Germinal center (tissue), 1 donor: ENCODE results near the gene DTNB.
"Not testable (repeated sequence)": the region's sequence is repeated elsewhere in the genome, so short reads cannot be mapped to it uniquely, and the experiment has no call there.

Experiments
- DNase-seq: peaks from one replicate; pipeline ENCODE4 v3.0.0; 2012; ENCODE audit warnings: mixed read lengths, low spot score

The DTNB gene

DNA sequence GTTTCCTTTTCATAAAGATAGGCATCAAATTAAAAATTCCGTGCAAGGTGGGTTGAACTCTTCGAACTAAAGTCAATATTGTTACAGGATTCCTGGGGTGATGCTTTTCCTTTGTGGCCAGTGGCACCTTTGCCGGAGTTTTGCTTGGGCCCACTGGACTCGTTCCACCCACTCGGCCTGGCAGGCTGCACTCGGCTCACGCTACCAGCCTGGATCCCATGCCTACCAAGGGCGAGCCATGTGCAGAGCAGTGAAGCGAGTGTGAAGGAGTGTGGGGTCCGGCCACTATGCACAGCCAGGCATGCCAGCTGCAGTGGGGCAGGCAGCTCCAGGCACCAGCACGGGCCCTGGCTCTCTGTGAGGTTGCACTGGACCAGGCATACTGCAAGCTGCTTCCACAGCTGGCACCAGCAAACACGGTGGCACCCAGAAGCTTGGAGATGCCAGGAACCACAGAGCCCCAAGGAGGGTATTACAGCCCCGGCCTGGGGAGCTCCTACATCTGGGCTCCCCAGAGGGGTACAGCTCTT lies 83.6 kb downstream of the DTNB start:
- no peak for DNase-seq

DNA sequence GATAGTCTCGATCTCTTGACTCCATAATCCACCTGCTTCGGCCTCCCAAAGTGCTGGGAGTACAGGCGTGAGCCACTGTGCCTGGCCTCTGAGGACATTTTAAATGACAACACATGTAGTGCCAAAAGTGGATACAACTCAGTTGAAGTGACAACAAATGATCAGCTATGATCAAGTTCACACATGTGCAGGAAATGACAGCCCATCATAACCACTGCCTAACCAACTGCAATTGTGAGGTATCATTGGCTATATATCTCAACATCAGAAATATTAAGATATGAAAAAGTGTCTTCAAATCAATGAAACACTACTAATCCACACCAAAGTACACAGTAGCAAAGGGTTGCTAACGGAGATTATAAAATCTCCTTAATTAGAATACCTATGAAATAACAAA lies 84.8 kb downstream of the DTNB start:
- DNase-seq, result no peak

DNA sequence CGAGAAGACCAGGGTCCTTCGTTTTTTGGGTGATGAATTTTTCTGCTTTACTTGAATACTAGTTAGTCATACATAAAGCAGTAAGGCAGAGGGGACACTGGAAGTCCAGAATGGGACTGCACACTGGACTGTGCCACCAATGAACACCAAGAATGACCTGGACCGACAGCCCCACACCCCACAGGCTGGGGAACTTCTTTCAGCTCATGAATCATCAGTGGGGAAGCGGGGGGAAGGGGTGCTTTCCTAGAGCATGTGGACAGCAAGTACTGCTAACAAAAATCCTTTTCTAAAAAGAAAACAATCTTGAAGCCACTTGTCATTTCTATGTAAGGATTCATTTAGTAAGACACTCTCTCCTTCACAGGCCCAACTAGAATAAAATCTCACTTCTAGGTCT lies 86.0 kb downstream of the DTNB start:
- no peak for DNase-seq

GRCh38 chr2:25586726-25587144 lies 86.6 kb downstream of the DTNB start:
- DNase-seq, result no peak

DNA sequence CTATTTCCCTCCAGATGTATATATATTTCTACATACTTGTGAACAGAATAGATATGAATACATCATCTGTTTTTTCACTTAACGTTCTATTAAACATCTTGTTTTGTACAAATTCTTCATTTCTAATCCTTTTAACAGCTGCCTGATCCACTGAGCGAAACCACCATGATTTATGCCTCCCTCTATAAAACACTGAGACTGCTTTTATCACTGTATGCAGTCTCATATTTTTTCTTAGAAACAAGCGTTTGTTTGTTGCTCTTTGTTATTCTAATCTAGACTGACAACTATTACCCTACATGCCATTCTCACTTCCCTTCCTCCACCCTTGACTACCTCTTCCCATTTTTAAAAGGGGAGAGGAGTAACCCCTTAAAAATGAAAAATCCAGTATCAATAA lies 88.2 kb downstream of the DTNB start:
- DNase-seq, result no peak

DNA sequence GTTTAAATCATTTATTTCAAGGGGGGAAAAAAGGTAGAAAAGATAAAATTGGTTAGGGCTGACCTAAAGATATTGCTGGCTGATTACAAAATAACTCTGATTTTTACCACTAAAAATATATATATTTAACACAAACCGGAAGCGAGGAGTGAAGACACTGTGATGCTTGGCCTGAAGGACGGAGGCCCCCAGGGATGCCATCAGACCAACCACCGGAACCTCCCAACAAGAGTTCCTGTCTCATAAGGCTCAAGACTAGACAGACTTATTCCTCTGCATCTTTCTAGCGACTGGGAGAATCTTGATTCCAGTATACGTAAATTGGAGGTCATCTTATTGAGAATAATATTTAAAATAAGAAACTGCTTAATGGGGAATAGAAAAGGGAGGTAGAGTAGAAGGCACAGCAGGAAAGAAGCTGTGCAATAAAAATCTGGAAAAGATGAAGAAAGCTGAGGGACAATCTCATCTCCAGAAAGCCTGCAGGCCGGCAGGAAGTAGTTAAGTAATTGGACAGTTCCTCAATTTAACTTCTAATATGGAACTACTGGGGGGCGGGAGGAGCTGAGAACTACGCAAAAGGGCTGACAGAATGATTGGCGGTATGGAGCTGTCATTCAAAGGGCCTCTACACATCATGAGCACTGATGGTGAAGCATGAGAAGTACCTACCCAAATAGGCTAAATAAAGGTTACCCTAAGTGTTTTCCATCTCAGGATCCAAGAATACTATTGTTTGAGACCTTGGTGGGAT lies 91.1 kb downstream of the DTNB start:
- peak; percentile 47 for DNase-seq

DNA sequence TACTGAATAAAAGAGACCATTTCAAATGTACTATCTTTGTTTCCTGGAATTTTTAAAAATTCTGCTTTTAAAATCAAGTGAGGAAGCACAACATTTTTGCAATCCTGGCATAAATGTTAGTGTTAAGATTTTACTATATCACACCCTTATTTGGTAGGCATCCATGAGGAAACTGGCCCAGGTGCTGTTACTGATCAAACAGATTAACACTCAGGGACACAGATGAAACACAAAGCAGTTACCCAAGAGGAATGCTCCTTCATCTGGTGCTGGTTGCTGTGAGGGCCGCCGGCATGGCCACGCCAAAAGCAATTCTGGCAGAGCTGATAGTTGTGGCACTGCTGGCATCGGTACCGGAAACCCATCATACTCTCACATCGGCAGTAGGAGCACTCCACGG lies 96.8 kb downstream of the DTNB start:
- DNase-seq, result no peak

- no peak for DNase-seq
These were observed 100.7 kb downstream of the DTNB start for GRCh38 chr2:25572638-25573037.

DNA sequence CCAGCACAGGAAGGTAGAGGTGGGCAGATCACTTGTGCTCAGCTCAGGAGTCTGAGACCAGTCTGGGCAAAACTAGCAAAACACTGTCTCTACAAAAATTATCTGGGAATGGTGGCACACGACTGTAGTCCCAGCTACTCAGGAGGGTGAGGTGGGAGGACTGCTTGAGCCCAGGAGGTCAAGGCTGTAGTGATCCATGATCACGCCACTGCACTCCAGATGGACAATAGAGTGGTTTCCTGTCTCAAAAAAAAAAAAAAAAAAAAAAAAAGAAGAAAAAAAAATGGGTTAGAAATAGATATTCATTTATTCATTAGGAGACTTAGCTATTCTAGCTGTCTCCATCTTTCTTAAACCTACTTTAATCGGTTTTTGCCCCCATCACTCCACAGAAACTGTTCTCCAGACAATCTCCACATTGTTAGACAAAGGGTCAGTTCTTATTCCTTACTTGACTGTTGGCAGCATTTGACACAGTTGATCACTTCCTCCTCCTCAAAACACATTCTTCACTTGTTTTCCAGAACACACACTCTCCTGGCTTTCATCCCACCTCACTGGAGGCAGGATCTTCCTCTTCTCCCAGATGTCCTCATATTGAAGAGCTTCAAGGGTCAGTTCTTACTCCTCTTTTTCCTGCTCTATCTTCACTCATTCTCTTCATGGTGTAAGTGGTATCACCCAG lies 103.1 kb downstream of the DTNB start:
- no peak for DNase-seq

- peak; percentile 59 for DNase-seq
These were observed 106.0 kb downstream of the DTNB start for GRCh38 chr2:25567406-25567805.

DNA sequence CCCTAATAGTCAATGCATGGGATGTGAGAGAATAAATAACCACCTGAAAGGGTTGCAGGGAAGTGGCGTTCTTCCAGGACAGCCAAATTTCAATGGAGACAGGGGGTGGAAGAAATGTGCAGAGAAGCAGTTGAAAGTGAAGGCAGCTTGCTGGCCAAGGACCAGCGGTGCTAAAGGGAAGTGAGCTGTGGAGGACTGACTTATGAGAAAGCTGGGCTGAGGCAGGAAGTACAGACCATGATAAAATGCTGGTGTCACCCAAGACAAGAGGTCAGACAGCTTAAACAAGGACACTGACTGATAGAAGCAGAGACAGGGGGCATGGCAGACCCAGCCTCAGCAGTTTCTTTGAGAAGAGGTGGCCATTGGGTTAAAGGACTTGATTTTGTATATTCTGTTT lies 106.7 kb downstream of the DTNB start:
- DNase-seq, result peak; percentile 32

- no peak for DNase-seq
These were observed 107.3 kb downstream of the DTNB start for GRCh38 chr2:25566094-25566493.

GRCh38 chr2:25561136-25561850 lies 112.1 kb downstream of the DTNB start:
- no peak for DNase-seq

- DNase-seq, result no peak
These were observed 114.2 kb downstream of the DTNB start for GRCh38 chr2:25559148-25559547.

DNA sequence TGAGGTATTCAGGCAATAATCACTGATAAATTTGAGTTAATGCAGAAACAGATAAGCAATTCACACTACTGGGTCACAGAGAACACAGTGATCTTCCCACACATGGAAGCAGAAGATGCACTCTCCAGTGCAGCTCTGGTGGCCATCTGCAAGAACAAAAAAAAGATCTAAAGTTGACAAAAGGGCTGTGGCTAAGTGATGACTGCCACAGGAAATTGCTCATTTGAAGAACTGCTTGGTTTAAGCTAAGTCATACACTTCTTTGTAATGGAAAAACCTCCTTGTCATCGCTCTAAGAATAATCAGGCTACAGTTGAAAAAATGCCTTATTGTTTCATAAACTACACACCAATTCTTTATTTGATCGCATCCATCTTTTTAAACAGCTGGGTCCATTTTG lies 115.1 kb downstream of the DTNB start:
- DNase-seq, result peak; percentile 45

GRCh38 chr2:25557179-25558036 lies 116.0 kb downstream of the DTNB start:
- DNase-seq, result no peak

- DNase-seq, result no peak
These were observed 121.1 kb downstream of the DTNB start for GRCh38 chr2:25552318-25552717.

GRCh38 chr2:25551316-25551715 lies 122.1 kb downstream of the DTNB start:
- no peak for DNase-seq

GRCh38 chr2:25549571-25549970 lies 123.8 kb downstream of the DTNB start:
- not testable (repeated sequence) for DNase-seq

DNA sequence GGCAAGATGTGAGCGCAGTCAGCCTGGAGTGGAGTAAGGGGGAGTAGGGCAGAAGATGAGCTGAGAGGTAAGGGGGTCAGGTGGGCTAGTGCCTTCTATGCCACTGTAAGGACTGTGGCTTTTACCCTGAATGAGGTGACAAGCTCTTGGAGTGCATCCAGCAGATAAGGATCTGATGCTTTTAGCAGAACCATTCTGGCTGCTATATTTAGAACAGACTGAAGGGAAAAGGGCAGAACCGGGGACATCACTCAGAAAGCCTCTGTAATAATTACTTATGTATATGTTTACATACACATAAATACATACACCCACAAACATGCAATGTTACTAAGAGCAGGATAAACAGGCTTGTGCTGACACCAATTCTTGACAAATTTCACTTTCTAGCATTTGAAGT lies 124.8 kb downstream of the DTNB start:
- no peak for DNase-seq

- DNase-seq, result no peak
These were observed 126.5 kb downstream of the DTNB start for GRCh38 chr2:25546852-25547251.

DNA sequence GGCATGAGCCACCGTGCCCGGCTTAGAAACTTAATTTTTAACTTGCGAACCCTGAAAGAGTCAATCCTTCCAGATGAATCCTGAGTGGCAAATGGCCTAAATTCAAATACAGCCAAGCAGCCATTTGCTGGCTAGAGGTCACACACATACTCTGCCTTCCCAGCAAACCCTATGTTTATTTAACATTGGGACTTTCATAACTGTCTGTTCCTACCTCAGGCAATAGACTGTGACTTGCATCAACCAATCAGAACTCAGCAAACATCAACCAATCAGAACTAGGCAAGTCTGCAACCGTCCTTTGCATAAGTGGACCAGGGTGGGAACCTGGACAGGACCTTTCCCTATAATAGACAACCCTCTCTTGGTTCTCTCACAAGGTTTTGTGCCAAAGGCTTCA lies 127.5 kb downstream of the DTNB start:
- no peak for DNase-seq
